GM21390 (cell line): ENCODE measurements around the gene KPNA6.
A peak's percentile ranks its signal among the peaks of the same experiment; 100 is the strongest.
"Not testable (repeated sequence)": the region's sequence is repeated elsewhere in the genome, so short reads cannot be mapped to it uniquely, and the experiment has no call there.

Source experiments
- ATAC-seq: cut with Tn5 transposase; IDR thresholded peaks from one replicate; pipeline ENCODE4 v1.9.1; 2021; ENCODE audit not compliant: unreplicated experiment

The KPNA6 gene

DNA sequence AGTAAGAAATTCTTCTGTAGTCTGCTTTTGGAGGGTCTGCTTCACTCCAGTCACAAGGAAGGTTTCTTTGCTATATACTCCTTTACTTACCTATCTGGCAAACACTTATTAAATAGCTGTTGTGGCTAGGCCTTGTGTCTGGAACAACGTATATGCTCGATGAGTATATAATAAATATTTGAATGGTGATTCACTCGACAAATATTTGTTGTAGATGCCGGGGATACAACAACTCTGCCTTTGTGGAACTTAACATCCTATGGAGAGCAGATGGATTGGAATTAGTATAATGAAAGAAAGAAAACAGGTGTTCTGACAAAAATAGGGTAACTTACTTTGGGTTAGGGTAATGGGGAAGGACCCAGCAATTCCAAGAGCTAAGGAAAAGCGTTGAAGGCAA is 31.1 kb downstream of the KPNA6 start:
- no peak for ATAC-seq

DNA sequence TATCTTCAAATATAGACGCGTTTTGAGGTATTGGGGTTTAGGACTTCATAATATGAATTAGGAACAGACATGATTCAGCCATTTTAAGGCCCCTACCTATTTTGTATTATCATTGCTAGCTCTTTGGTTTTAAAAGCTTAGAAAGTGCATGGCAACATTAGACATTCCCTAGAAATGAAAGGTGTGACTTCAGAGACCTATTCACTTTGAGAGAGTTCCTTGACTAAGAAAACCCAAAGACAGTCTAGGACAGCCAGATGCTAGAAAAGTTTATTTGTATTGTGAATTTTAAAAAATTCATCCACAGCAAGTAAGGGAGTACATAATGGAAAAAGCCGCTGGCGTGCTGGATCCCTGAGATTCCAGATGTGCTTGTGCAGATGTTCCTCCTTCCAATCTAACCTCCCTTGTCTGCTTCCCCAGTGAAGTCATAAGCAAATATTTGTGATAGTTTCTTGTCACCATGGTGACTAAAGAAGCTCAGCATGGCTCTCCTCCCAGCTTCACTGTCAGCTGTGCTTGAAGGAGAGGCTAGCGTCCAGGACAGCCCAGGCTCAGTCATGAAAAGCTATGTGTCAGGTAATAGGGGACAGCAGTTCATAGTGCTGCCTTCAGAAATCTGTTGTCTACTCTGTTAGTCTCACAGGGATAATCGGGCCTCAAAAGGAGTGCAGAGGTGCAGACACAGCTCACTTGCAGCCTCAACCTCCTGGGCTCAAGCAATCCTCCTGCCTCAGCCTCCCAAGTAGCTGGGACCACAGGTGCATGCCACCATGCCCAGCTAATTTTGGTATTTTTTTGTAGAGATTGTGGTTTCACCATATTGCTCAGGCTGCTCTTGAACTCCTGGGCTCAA is 34.8 kb downstream of the KPNA6 start:
- no peak for ATAC-seq

DNA sequence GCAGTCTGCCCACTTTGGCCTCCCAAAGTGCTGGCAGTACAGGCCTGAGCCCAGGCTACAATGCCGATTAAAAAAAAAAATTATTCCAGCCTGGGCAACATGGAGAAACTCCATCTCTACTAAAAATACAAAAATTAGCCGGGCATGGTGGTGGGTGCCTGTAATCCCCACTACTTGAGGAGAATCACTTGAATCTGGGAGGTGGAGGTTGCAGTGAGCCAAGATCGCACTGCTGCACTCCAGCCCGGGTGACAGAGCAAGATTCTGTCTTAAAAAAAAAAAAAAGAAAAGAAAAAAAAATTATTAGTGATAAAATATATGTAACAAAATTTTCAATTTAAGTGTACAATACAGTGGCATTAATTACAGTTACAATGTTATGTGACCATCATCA is 35.4 kb downstream of the KPNA6 start:
- not testable (repeated sequence) for ATAC-seq

- no peak for ATAC-seq
Measured at GRCh38 chr1:32144033-32144432, 36.2 kb downstream of the KPNA6 start.

- ATAC-seq, result not testable (repeated sequence)
Measured at GRCh38 chr1:32147799-32148198, 39.9 kb downstream of the KPNA6 start.

DNA sequence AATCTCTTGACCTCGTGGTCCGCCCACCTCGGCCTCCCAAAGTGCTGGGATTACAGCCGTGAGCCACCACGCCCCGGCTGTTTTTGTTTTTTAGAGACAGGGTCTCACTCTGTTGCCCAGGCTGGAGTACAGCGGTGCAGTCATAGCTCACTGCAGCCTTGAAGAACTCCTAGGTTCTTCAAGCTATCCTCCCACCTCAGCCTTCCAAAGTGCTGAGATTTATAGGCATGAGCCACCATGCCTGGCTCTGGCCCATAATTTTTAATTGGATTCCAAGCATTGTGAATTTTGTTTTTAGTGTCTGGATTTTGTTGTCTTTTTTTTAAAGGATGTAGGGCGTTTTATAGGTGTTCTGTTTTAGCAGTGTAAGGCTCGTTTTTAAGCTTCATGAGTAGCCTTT is 43.0 kb downstream of the KPNA6 start:
- ATAC-seq, result no peak

GRCh38 chr1:32151319-32151787 is 43.5 kb downstream of the KPNA6 start:
- no peak for ATAC-seq

GRCh38 chr1:32159189-32159588 is 51.3 kb downstream of the KPNA6 start:
- ATAC-seq, result no peak

DNA sequence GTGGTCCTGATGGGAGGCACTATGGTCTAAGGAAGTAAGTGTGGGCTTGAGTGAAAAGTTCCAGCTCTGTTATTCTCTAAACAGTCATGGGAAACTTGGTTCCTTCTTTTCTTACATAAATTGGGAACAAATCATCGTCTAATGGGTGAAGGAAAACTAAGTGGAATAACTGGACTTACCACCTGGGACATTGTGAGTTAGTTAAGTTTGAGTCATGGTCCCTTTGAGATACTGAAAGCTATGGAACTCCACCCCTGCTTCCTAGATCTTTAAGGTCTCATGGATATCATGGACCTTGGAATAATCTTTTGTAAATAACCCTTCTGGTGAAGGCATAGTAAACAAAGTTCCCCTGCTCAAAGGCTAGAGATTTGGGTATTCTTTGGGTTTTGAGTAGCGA is 55.5 kb downstream of the KPNA6 start:
- ATAC-seq, result no peak

DNA sequence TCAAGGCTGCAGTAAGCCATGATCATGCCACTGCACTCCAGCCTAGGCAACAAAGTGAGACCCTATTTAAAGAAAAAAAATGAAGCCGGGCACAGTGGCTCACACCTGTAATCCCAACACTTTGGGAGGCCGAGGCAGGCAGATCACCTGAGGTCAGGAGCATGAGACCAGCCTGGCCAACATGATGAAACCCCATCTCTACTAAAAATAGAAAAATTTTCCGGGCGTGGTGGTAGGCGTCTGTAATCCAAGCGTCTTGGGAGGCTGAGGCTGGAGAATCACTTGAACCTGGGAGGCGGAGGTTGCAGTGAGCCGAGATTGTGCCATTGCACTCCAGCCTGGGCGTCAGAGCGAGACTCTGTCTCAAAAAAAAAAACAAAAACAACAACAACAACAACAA is 57.8 kb downstream of the KPNA6 start:
- not testable (repeated sequence) for ATAC-seq

GRCh38 chr1:32170991-32171390 is 63.1 kb downstream of the KPNA6 start:
- ATAC-seq, result no peak

- no peak for ATAC-seq
Measured at GRCh38 chr1:32172621-32173245, 64.9 kb downstream of the KPNA6 start.

GRCh38 chr1:32178380-32179192 is 70.7 kb downstream of the KPNA6 start:
- no peak for ATAC-seq

GRCh38 chr1:32179193-32179442 is 71.3 kb downstream of the KPNA6 start:
- ATAC-seq, result no peak

GRCh38 chr1:32179443-32180185 is 71.8 kb downstream of the KPNA6 start, which contains the start of gene TXLNA:
Gene TXLNA, plus strand, starts transcription at chr1:32179675. Its CDS starts 671 bp downstream, at chr1:32180346.
- peak; percentile 82 for ATAC-seq

GRCh38 chr1:32180186-32181060 is 72.6 kb downstream of the KPNA6 start:
- ATAC-seq, result peak; percentile 18

DNA sequence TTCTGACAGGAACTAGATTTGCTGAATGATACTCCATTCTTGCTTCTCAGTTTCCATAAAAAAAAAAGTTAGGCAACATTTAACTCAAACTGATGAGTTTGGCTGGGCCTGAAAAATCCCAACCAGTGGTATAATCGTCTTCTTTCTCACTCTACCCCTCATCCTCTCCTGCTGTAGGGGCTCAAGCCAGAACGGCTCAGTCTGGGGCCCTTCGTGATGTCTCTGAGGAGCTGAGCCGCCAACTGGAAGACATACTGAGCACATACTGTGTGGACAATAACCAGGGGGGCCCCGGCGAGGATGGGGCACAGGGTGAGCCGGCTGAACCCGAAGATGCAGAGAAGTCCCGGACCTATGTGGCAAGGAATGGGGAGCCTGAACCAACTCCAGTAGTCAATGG is 73.2 kb downstream of the KPNA6 start:
- no peak for ATAC-seq

GRCh38 chr1:32181563-32181962 is 73.7 kb downstream of the KPNA6 start:
- ATAC-seq, result no peak

GRCh38 chr1:32182060-32182459 is 74.2 kb downstream of the KPNA6 start:
- no peak for ATAC-seq

DNA sequence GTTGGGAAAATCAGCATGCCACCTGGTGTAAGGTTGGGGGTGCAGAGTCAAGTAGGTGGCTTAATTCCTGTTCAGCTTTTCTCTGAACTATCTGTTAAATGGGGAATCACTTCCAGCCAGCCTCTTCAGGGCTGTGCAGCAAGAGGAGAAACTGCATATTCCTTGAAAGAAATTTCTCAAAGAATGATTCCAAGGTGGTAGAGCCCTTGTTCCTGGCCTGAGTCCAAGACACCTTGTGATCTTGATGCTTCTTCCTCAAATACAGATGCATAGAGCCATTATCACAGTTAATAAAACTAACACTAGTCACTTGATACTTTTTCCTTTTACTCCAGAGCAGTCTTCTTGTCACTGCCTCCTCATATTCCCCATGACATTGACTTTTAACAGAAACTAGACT is 76.8 kb downstream of the KPNA6 start:
- ATAC-seq, result no peak
